T follicular helper cell (primary cell): ENCODE data around the gene GCSAM.

Experiments
- DNase-seq: peaks from one replicate; pipeline ENCODE4 v3.0.0-alpha.2; 2020; ENCODE audit warnings: low read depth

Gene GCSAM

DNA sequence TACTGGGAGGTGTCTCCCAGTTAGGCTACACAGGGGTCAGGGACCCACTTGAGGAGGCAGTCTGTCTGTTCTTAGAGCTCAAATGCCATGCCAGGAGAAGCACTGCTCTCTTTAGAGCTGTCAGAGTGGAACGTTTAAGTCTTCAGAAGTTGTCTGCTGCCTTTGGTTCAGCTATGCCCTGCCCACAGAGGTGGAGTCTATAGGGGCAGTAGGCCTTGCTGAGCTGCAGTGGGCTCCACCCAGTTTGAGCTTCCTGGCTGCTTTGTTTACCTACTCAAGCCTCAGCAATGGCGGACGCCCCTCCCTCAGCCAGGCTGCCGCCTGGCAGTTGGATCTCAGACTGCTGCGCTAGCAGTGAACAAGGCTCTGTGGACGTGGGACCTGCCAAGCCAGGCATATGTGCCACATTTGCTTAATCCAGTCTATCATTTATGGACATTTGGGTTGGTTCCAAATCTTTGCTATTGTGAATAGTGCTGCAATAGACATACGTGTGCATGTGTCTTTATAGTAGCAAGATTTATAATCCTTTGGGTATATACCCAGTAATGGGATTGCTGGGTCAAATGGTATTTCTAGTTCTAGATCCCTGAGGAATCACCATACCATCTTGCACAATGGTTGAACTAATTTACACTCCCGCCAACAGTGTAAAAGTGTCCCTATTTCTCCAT is 60.5 kb downstream of the GCSAM start:
- peak; percentile 67 for DNase-seq
